Karpas-422 (cell line): ENCODE results near the gene ZNF493. TPM values are rescaled to one million over a fixed set of nuclear protein-coding genes. Genes with fewer than 3 reads are reported as not detected.

Source experiments
- DNase-seq: peaks from one replicate; pipeline ENCODE4 v3.0.0-alpha.2; 2015
- H2AFZ ChIP-seq: fragments of 200-600 bp; sonication (generic); 2 replicates; pipeline ENCODE4 v1.6.1; 2014; ENCODE audit warnings: antibody characterized with exemption, low read length, mixed read lengths
- H3K27ac ChIP-seq: fragments of 200-600 bp; sonication (generic); 2 replicates; pipeline ENCODE4 v1.5.1; 2014; ENCODE audit warnings: mild to moderate bottlenecking, low read length, moderate library complexity
- H3K27me3 ChIP-seq: fragments of 200-600 bp; sonication (generic); 2 replicates; pipeline ENCODE4 v1.6.1; 2014; ENCODE audit warnings: low read length, mixed read lengths
- H3K36me3 ChIP-seq: fragments of 200-600 bp; sonication (generic); 2 replicates; pipeline ENCODE4 v1.6.1; 2014; ENCODE audit warnings: low read length, mixed read lengths; ENCODE audit not compliant: insufficient read depth
- H3K4me1 ChIP-seq: fragments of 200-600 bp; sonication (generic); 2 replicates; pipeline ENCODE4 v1.6.1; 2014; ENCODE audit warnings: mild to moderate bottlenecking, low read length, mixed read lengths
- H3K4me2 ChIP-seq: fragments of 200-600 bp; sonication (generic); 2 replicates; pipeline ENCODE4 v1.6.1; 2014; ENCODE audit warnings: low read length, low read depth, mild to moderate bottlenecking; ENCODE audit not compliant: poor library complexity, severe bottlenecking
- H3K4me3 ChIP-seq: fragments of 200-600 bp; sonication (generic); 2 replicates; pipeline ENCODE4 v1.5.1; 2014; ENCODE audit warnings: mild to moderate bottlenecking, antibody characterized with exemption, low read length, mixed read lengths
- H3K79me2 ChIP-seq: fragments of 200-600 bp; sonication (generic); 2 replicates; pipeline ENCODE4 v1.6.1; 2014; ENCODE audit warnings: mild to moderate bottlenecking, low read length, mixed read lengths
- H3K9ac ChIP-seq: fragments of 200-600 bp; sonication (generic); 2 replicates; pipeline ENCODE4 v1.6.0; 2014; ENCODE audit warnings: low read length
- H3K9me2 ChIP-seq: fragments of 200-600 bp; sonication (generic), shearing (Covaris generic); replicated peaks from 2 replicates; pipeline ENCODE4 v1.6.0; 2014; ENCODE audit warnings: mild to moderate bottlenecking, low read length, moderate library complexity; ENCODE audit not compliant: insufficient read depth
- H3K9me3 ChIP-seq: fragments of 300-700, 200-600 bp; sonication (generic); 2 replicates; pipeline ENCODE4 v1.6.1; 2014; ENCODE audit warnings: low read length, mixed read lengths
- H4K20me1 ChIP-seq: fragments of 200-600 bp; sonication (generic); 2 replicates; pipeline ENCODE4 v1.6.1; 2014; ENCODE audit warnings: mild to moderate bottlenecking, antibody characterized with exemption, low read length, low read depth; ENCODE audit not compliant: insufficient read depth
- total RNA-seq: library from RNA; depleted of rRNA; stranded (reverse); fragments of >200 nt; shearing (Covaris generic); gene quantifications from 2 replicates; pipeline ENCODE4 v1.2.3, GENCODE V29; 2014; ENCODE audit warnings: low replicate concordance; rRNA removed

The ZNF493 gene
- total RNA-seq, 1 experiment from 2014 or later = 90.8 TPM

- Histone ChIP-seq H3K4me3 (no peak overlapping the region), H3K9me3 (no peaks in the 10 kb centered on the region), H3K36me3 (no peaks in the 10 kb centered on the region), H3K79me2 (no peaks in the 10 kb centered on the region), H3K4me2 (no peak overlapping the region), H3K27me3 (no peaks in the 10 kb centered on the region), H3K27ac (no peak overlapping the region), H3K4me1 (no peaks in the 10 kb centered on the region), H2AFZ (no peak overlapping the region), H3K9ac (no peak overlapping the region), H3K9me2 (no peaks in the 10 kb centered on the region), H4K20me1 (no peaks in the 10 kb centered on the region)
- DNase-seq = peak; percentile 67
Measured at GRCh38 chr19:21468791-21469190, 71.9 kb downstream of the ZNF493 start.

GRCh38 chr19:21472507-21472906, 75.6 kb downstream of the ZNF493 start:
- DNase-seq = no peak
- H3K4me1 ChIP-seq = peaks cover 3% of the 10 kb centered on the region; the same call in 1 of the 2 replicates

GRCh38 chr19:21474671-21475181, 77.8 kb downstream of the ZNF493 start:
- H2AFZ ChIP-seq = peak overlapping the region; percentile 75; the same call in 1 of the 2 replicates
- DNase-seq = peak; percentile 55
- H3K27ac ChIP-seq = no peak overlapping the region
- H3K36me3 ChIP-seq = no peaks in the 10 kb centered on the region
- H4K20me1 ChIP-seq = no peaks in the 10 kb centered on the region
- no peaks in the 10 kb centered on the region for H3K27me3 ChIP-seq
- no peak overlapping the region for H3K9ac ChIP-seq
- peak overlapping the region; percentile 30; the same call in 1 of the 2 replicates for H3K4me3 ChIP-seq
- H3K79me2 ChIP-seq = no peaks in the 10 kb centered on the region
- H3K9me3 ChIP-seq = no peaks in the 10 kb centered on the region
- H3K4me2 ChIP-seq = peak overlapping the region; percentile 11
- peaks cover 3% of the 10 kb centered on the region; the same call in 1 of the 2 replicates for H3K4me1 ChIP-seq
- H3K9me2 ChIP-seq = no peaks in the 10 kb centered on the region

More at GRCh38 chr19:21472507-21472906, 75.6 kb downstream of the ZNF493 start:
- Histone ChIP-seq H3K4me3 (no peak overlapping the region), H3K4me2 (no peak overlapping the region), H2AFZ (no peak overlapping the region), H4K20me1 (no peaks in the 10 kb centered on the region), H3K9ac (no peak overlapping the region), H3K27ac (no peak overlapping the region), H3K9me2 (no peaks in the 10 kb centered on the region), H3K27me3 (no peaks in the 10 kb centered on the region), H3K79me2 (no peaks in the 10 kb centered on the region), H3K36me3 (no peaks in the 10 kb centered on the region), H3K9me3 (no peaks in the 10 kb centered on the region)

Other genes with a start within 250 kb of the ZNF493 start
- gene ZNF708, start 67.7 kb upstream of the ZNF493 start, total RNA-seq = 17.9 and 60.8 TPM in 2 replicates
- 43.7 and 49.3 TPM in 2 replicates for gene ZNF738, start 38.1 kb upstream of the ZNF493 start, total RNA-seq
- 10.4 and 18.6 TPM in 2 replicates for gene ZNF429, start 108.5 kb downstream of the ZNF493 start, total RNA-seq